Spleen (tissue), 7 donors: ENCODE data around the gene SAV1.

ENCODE experiments used
- POLR2A ChIP-seq, 3 donors: fragments of 450-650 bp; IDR thresholded peaks; one replicate each; pipeline ENCODE4 v1.5.1; 2017; ENCODE audit warnings: antibody characterized with exemption in 3 of 3, mild to moderate bottlenecking in 1 of 3
- POLR2AphosphoS5 ChIP-seq, 3 donors: sonication (generic); formaldehyde crosslinking; IDR thresholded peaks; one replicate each; pipeline ENCODE4 v1.5.1; 2017; ENCODE audit warnings: antibody characterized with exemption in 3 of 3
- TF ChIP-seq, protein P1 (sequence below), 11 experiments: fragments of 200-600 bp in 7 of 11; fragments of 450-650 bp in 4 of 11; sonication (generic) in 4 of 11; IDR thresholded peaks in 8 of 11; conservative IDR thresholded peaks in 3 of 11; 1 replicate in 7 of 11; 2 replicates in 4 of 11; pipeline versions ENCODE4 v1.4.0 to v1.8.0; 2016 to 2021; ENCODE audit warnings: antibody characterized with exemption in 11 of 11, inconsistent platforms in 4 of 11, mild to moderate bottlenecking in 1 of 11
- donor health status: DM: no; HTN: no; CAD: no; lungs with moderate emphysema.
- donor health status: DM: no; HTN: no; CAD: no.
- donor health status: DM: no; HTN: no; CAD: no.

DNA sequence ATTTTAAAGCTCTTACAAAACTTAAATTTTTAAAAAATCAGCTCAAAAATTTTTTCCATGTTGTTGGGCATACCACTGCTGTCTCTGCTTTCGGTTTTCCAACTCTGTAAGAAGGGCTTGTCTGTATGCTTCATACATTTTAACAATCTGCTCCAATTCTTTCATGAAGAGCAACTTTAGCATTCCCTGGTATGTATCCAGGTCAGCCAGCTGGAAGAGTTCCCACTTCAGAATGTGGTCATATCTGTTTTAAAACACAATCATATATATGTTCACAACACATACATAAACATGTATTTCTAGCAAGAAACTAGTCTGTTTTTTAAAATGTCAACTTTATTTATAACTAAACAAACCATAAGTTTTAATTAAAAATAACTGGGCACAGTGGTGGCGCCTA is 33.0 kb downstream of the SAV1 start:
- TF ChIP-seq, protein P1, sequence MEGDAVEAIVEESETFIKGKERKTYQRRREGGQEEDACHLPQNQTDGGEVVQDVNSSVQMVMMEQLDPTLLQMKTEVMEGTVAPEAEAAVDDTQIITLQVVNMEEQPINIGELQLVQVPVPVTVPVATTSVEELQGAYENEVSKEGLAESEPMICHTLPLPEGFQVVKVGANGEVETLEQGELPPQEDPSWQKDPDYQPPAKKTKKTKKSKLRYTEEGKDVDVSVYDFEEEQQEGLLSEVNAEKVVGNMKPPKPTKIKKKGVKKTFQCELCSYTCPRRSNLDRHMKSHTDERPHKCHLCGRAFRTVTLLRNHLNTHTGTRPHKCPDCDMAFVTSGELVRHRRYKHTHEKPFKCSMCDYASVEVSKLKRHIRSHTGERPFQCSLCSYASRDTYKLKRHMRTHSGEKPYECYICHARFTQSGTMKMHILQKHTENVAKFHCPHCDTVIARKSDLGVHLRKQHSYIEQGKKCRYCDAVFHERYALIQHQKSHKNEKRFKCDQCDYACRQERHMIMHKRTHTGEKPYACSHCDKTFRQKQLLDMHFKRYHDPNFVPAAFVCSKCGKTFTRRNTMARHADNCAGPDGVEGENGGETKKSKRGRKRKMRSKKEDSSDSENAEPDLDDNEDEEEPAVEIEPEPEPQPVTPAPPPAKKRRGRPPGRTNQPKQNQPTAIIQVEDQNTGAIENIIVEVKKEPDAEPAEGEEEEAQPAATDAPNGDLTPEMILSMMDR (IDR thresholded peaks at IDR 0.05 in 8 of 11, conservative IDR thresholded peaks at IDR 0.05 in 3 of 11), result no peak
- no peak for TF ChIP-seq POLR2A (IDR thresholded peaks at IDR 0.05)
- TF ChIP-seq POLR2AphosphoS5 (IDR thresholded peaks at IDR 0.05), result no peak
